Left ventricle myocardium superior (tissue), 1 donor: ENCODE data around the gene PLSCR4. TPM values are rescaled to one million over a fixed set of nuclear protein-coding genes. Genes with fewer than 3 reads are reported as not detected.

ENCODE experiments used
- ATAC-seq: fragments of 200-7000 bp; cut with Tn5 transposase; one replicate; pipeline ENCODE4 v1.9.1; 2020; ENCODE audit warnings: mild to moderate bottlenecking, moderate library complexity
- DNase-seq: peaks from one replicate; pipeline ENCODE4 v3.0.0-alpha.2; 2020
- intact Hi-C: fragments of 100-400 bp; cut with micrococcal nuclease; formaldehyde crosslinking; loops from one replicate; pipeline ENCODE4 v1.11.0; 2022
- total RNA-seq: library from RNA; stranded (reverse); fragmentation: NEBNext Ultra II Directional; extraction: Animal tissue kit (Norgen Biotek cat#: 25700); gene quantifications from one replicate; pipeline ENCODE4 v1.2.1, GENCODE V29; 2021
- donor health status: DM: no; HTN: yes; CAD: no; lungs with severe emphysema.

The PLSCR4 gene
- total RNA-seq, 1 donor from 2014 or later, result 13.8 TPM

DNA sequence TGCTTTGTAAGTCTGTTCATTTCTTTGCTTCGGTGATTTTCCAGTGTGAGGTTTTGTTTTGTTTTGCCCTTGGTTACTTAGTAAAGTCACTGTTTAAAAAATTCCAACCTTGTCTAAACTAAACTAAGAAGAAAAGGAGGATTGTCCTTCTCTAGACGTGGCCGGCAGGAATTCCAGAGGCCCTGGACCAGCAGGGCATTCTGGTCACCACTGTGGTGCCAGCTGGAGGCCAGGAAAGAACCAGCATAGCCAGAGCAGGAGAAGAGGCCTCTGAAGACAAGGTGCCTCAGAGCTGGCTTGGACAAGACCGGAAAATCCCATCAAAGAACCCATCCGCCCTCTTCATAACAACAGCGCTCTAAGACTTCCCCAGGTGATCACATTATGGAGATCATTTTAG is 98.1 kb downstream of the PLSCR4 start:
- intact Hi-C loops, result no loop called here
- DNase-seq (peak; percentile 31), ATAC-seq (peak; percentile 25)

DNA sequence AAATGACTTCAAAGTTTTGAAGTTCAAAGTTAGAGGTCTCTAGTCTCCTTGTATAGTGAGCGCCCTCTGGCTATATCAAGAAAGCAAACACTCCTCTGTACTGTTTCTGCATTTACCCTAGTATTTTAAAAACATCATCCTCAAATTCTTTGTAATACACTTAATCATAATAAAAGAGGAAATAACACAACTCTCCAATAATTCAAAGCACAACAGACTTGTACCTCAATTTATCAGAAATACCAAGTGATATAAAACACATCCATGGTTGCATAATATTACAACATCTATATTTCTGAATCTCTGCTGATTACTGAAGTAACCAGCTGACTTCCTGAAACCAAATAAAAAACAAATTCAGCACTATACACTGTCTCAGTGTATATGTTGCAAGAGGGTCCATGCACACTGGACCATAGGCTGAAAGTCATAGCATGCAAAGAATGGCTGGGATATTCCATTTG is 102.4 kb downstream of the PLSCR4 start:
- DNase-seq (no peak), ATAC-seq (peak; percentile 27)
- intact Hi-C loops, result no loop called here

DNA sequence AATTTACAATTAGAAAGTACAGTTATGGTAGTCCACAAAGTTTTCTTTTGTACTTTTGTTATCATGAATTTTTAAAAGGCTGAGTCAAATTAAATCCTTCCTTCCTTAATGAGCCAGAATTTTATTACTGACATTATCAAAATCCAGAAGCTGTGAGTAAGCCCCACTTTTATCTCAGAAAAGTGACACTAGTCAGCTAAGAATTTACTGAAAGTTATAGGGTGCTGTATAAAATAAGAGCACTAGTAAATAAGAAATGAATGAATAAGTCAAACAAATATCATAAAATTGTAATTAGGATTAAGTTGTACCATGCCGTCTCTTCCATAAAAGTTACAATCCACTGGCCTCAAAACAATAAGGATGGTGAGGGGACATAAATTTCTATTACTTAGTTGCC is 105.3 kb downstream of the PLSCR4 start:
- DNase-seq (no peak), ATAC-seq (no peak)
- intact Hi-C loops, result no loop called here

DNA sequence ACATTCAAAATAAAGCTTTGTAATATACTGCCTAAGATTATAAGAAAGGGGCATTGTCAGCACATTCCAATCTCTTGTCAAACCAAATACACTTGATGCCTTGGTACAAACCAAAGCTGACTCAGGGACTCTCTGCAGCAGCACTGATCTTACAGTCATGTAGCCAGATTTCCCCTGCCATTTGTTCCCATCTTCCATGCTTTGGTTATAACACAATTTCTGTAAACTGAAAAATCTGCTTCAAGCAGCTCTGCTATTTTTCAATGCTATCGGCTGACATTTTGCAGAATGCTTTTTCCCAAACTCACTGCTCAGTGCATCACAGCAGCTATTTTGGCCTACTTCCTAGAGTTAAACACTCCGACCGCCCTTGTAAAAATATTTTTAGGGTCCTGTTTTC is 108.1 kb downstream of the PLSCR4 start:
- DNase-seq (no peak), ATAC-seq (peak; percentile 77)

More for the DNA sequence above, 108.1 kb downstream of the PLSCR4 start:
- intact Hi-C loops, result no loop called here

Other genes with a start within 250 kb of the PLSCR4 start
- 19.2 TPM for gene PLOD2, start 89.9 kb downstream of the PLSCR4 start, total RNA-seq
- not detected for gene PLSCR2, start 218.5 kb upstream of the PLSCR4 start, total RNA-seq